Lower leg skin (tissue), 4 donors: ENCODE data around the gene PLPPR3. TPM values are rescaled to one million over a fixed set of nuclear protein-coding genes. Genes with fewer than 3 reads are reported as not detected.

Experiments
- DNase-seq, 2 donors: peaks; one replicate each; pipeline ENCODE4 v3.0.0-alpha.2; 2019; ENCODE audit warnings: low spot score in 2 of 2
- H3K4me3 ChIP-seq: fragments of 200-600 bp; sonication (generic); 2 replicates; pipeline ENCODE4 v1.5.1; 2017; ENCODE audit warnings: mild to moderate bottlenecking, low read depth; ENCODE audit not compliant: poor library complexity, severe bottlenecking
- POLR2A ChIP-seq, 2 donors: fragments of 450-650 bp; IDR thresholded peaks; one replicate each; pipeline ENCODE4 v1.6.1; 2016 to 2017; ENCODE audit warnings: antibody characterized with exemption in 2 of 2, mild to moderate bottlenecking in 1 of 2, moderate library complexity in 1 of 2
- WGBS, 2 donors: methylation state at CpG; one replicate each; pipeline ENCODE4 v1.1.5; 2018; 5-methylcytosine and 5-hydroxymethylcytosine counted together
- intact Hi-C: fragments of 100-400 bp; cut with DNase I; formaldehyde crosslinking; loops from one replicate; pipeline ENCODE4 v1.15.0; 2023; ENCODE audit warnings: low total_unique reads
- total RNA-seq, 4 donors: library from RNA; depleted of rRNA; stranded (reverse); fragments of >200 nt; gene quantifications; one replicate each; pipeline ENCODE4 v1.1.0, GENCODE V29; 2016
- TF ChIP-seq, protein P1 (sequence below), 3 donors: fragments of 450-650 bp; IDR thresholded peaks; one replicate each; pipeline ENCODE4 v1.5.1; 2016; ENCODE audit warnings: antibody characterized with exemption in 3 of 3, mild to moderate bottlenecking in 3 of 3, moderate library complexity in 2 of 3

Gene PLPPR3
- total RNA-seq, 4 donors from 2014 or later: not detected

DNA sequence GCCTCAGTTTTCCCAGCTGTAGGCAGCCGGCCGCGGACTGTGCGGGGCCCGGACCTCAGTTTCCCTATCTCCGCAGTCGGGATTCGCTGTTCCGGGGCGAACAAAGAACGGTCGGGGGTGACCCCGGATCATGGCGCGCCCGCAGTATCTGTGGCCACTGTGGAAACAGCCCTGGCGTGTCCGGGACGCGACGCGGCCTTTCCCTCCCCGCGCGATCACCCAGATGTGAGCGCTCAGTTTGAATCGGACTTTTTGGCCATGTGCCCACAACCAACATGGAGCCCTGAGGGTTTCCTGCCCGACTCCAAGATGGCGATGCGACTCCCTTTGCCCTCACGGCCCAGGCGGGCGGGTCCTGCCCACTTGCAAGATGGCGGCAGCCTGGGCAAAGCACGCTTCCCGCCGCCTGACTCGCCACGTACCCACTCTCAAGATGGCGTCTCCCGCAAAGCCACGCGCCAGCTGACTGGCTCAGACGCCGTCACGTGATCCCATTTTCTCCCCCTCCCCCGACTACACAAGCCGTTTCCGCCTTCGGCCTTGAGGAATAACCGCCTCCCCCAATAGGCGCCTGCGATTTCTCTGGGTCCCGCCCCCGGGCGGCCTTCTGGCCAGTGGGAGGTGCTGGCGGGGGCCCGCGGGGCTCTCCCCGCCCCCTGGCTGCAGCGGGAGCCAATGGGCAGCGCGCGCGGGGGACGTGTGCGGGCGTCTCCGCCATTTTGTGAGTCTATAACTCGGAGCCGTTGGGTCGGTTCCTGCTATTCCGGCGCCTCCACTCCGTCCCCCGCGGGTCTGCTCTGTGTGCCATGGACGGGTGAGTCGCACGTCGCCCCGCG, 24.8 kb downstream of the PLPPR3 start, which contains the start of gene PTBP1:
Gene PTBP1 (plus strand): TSS at position 761 of the 836 bp plus-strand sequence. CDS start 46 bp downstream, at position 807.
- peak; percentile 100 for DNase-seq
- intact Hi-C loops: no loop called here
- peak within 1 kb of the TSS; percentile 91 for H3K4me3 ChIP-seq
- peak in 1 of 2 donors; percentile 29 for TF ChIP-seq POLR2A (IDR thresholded peaks at IDR 0.05)
- TF ChIP-seq, protein P1, sequence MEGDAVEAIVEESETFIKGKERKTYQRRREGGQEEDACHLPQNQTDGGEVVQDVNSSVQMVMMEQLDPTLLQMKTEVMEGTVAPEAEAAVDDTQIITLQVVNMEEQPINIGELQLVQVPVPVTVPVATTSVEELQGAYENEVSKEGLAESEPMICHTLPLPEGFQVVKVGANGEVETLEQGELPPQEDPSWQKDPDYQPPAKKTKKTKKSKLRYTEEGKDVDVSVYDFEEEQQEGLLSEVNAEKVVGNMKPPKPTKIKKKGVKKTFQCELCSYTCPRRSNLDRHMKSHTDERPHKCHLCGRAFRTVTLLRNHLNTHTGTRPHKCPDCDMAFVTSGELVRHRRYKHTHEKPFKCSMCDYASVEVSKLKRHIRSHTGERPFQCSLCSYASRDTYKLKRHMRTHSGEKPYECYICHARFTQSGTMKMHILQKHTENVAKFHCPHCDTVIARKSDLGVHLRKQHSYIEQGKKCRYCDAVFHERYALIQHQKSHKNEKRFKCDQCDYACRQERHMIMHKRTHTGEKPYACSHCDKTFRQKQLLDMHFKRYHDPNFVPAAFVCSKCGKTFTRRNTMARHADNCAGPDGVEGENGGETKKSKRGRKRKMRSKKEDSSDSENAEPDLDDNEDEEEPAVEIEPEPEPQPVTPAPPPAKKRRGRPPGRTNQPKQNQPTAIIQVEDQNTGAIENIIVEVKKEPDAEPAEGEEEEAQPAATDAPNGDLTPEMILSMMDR (IDR thresholded peaks at IDR 0.05): no peak
- WGBS, 2 donors: 0 to 1% methylated on average over 45 to 62 of the region's 83 CpGs

DNA sequence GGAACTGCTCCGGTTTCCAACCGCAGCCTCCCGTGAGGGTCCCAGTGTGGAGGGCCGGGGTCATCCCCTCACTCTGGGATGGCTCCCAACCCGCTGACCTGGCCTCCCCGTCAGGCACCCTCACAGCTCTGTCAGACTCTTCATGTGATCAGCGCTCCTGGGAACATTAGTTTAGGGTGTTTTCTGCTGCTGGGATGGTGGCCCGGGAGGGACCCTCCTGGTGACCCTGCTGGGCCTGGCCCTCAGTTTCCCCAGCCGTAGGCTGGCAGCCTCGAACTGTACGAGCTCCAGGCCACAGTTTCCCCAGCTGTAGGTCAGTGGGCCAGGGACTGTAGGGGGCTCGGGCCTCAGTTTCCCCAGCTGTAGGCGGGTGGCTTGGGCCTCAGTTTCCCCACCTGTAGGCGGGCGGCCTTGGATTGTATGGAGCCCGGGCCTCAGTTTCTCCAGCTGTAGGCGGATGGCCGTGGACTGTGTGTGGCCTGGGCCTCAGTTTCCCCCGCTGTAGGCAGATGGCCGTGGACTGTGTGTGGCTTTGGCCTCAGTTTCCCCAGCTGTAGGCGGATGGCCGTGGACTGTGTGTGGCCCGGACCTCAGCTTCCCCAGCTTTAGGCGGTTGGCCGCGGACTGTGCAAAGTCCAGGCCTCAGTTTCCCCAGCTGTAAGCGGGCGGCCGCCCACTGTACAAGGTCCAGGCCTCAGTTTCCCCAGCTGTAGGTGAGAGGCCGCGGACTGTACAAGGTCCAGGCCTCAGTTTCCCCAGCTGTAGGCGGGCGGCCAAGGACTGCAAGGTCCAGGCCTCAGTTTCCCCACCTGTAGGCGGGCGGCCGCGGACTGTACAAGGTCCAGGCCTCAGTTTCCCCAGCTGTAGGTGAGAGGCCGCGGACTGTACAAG, 25.8 kb downstream of the PLPPR3 start:
- 80% methylated on average over 34 to 36 of the region's 39 CpGs for WGBS, 2 donors

DNA sequence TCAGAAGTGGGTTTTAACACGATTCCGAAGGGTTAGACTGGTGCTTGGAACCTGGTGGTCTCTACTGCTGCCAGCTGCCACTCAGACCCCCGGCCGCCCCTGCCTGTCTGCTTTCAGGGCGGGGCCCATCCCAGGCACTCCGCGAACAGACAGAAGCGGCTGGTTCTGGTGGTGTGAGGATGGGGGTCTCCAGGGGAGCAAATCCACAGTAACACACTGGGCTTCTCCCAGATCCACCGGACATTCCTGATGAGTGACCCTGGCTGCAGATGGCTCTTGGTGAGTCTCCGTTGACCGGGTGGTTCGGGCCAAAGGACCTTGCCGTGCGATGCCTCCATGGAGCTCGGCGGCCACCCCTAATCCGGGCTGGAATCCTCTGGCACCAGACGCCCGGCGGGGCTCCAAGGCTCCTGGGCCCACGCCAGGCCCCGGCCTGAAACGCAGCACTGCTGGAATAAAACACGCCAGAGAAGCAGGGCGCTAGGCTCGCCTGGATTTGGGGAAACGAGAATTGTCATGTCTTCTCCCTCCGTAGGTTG, 26.6 kb downstream of the PLPPR3 start:
- no peak overlapping the region for H3K4me3 ChIP-seq
- intact Hi-C loops: no loop called here
- WGBS, 2 donors: 58 to 79% methylated on average over 20 to 28 of the region's 28 CpGs
- TF ChIP-seq, protein P1 (IDR thresholded peaks at IDR 0.05): no peak
- no peak for TF ChIP-seq POLR2A (IDR thresholded peaks at IDR 0.05)
- no peak for DNase-seq

More for the DNA sequence above, 25.8 kb downstream of the PLPPR3 start:
- peak overlapping the region; percentile 53 for H3K4me3 ChIP-seq
- no peak for DNase-seq
- intact Hi-C loops: no loop called here
- no peak for TF ChIP-seq POLR2A (IDR thresholded peaks at IDR 0.05)
- TF ChIP-seq, protein P1 (IDR thresholded peaks at IDR 0.05): no peak

DNA sequence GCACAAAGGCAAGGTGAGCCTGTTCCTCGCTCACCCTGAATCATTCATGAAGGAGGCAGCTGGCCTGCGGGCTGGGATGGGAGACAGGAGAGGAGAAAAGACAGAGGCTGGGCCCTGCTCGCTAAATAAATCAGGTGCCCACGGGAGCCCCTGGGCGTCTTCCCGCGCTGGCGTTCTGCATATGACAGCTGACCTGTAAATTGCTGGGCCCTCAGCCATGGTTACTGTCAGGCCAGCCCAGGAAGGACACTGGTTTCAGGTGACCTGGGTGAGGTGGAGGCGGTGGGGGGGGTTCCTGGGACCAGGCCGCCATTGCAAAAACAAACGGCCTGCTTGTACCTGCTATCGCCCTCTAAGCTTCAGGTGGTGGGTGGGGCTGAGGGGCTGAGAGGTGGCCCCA, 27.9 kb downstream of the PLPPR3 start:
- TF ChIP-seq POLR2A (IDR thresholded peaks at IDR 0.05): no peak
- TF ChIP-seq, protein P1 (IDR thresholded peaks at IDR 0.05): no peak
- intact Hi-C loops: no loop called here
- no peak for DNase-seq
- 93 to 97% methylated on average over 12 of the region's 12 CpGs for WGBS, 2 donors
- H3K4me3 ChIP-seq: no peak overlapping the region

DNA sequence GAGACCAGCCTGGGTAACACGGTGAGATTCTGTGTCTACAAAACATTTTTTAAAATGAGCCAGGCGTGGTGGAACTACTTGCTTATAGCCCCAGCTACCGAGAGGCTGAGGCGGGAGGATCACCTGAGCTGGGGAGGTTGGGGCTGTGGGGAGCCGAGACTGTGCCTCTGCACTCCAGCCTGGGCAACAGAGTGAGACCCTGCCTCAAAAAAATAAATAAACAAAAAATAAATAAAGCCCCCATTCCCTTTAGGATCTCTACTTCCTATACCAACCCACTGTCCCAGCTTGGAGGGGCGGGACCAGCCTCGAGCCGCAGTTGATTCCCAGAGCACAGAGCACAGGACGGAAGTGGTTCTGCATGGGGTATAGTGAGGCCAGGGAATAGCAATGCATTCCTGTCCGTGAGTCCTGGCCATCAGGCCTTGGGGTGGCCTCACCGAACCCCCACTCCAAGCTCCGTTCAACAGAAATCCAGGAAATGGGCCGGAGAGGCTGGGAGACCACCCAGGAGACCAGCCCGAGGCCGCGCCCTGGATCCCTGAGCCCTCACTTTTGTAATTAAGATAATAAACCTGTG, 29.4 kb downstream of the PLPPR3 start:
- H3K4me3 ChIP-seq: no peak overlapping the region
- intact Hi-C loops: no loop called here
- 72 to 77% methylated on average over 16 of the region's 16 CpGs for WGBS, 2 donors
- DNase-seq: no peak
- TF ChIP-seq POLR2A (IDR thresholded peaks at IDR 0.05): no peak
- TF ChIP-seq, protein P1 (IDR thresholded peaks at IDR 0.05): no peak
